ENCODE data around the gene PER2.
A peak's percentile ranks its signal among the peaks of the same experiment; 100 is the strongest.

The PER2 gene

GRCh38 chr2:238288650-238289573, 502 bp upstream of the PER2 start:
- TF ChIP-seq CTCF (IDR thresholded peaks at IDR 0.05; ENCODE audit: borderline replicate concordance, control extremely low read depth, extremely low read depth, insufficient read depth, missing control alignments): peak; percentile 31
- in situ Hi-C loops (cut with MboI; ENCODE audit: low sequenced_read_pairs, unreplicated experiment): no loop called here

GRCh38 chr2:238286987-238287736, 1.2 kb downstream of the PER2 start:
- in situ Hi-C loops (cut with MboI; ENCODE audit: low sequenced_read_pairs, unreplicated experiment): no loop called here
- TF ChIP-seq CTCF (IDR thresholded peaks at IDR 0.05; ENCODE audit: borderline replicate concordance, control extremely low read depth, extremely low read depth, insufficient read depth, missing control alignments): no peak
- DNase-seq (ENCODE audit: low spot score): no peak

More at GRCh38 chr2:238288650-238289573, 502 bp upstream of the PER2 start:
- DNase-seq (ENCODE audit: low spot score): peak; percentile 99

- no peak for DNase-seq (ENCODE audit: low spot score)
- no peak for TF ChIP-seq CTCF (IDR thresholded peaks at IDR 0.05; ENCODE audit: borderline replicate concordance, control extremely low read depth, extremely low read depth, insufficient read depth, missing control alignments)
- in situ Hi-C loops (cut with MboI; ENCODE audit: low sequenced_read_pairs, unreplicated experiment): no loop called here
Observed at GRCh38 chr2:238286551-238286950, 1.9 kb downstream of the PER2 start.

GRCh38 chr2:238286095-238286494, 2.3 kb downstream of the PER2 start:
- no peak for TF ChIP-seq CTCF (IDR thresholded peaks at IDR 0.05; ENCODE audit: borderline replicate concordance, control extremely low read depth, extremely low read depth, insufficient read depth, missing control alignments)
- in situ Hi-C loops (cut with MboI; ENCODE audit: low sequenced_read_pairs, unreplicated experiment): no loop called here
- no peak for DNase-seq (ENCODE audit: low spot score)

- DNase-seq (ENCODE audit: low spot score): no peak
- no peak for TF ChIP-seq CTCF (IDR thresholded peaks at IDR 0.05; ENCODE audit: borderline replicate concordance, control extremely low read depth, extremely low read depth, insufficient read depth, missing control alignments)
- in situ Hi-C loops (cut with MboI; ENCODE audit: low sequenced_read_pairs, unreplicated experiment): no loop called here
Observed at GRCh38 chr2:238285653-238286082, 2.7 kb downstream of the PER2 start.

GRCh38 chr2:238284802-238285515, 3.5 kb downstream of the PER2 start:
- DNase-seq (ENCODE audit: low spot score): no peak
- TF ChIP-seq CTCF (IDR thresholded peaks at IDR 0.05; ENCODE audit: borderline replicate concordance, control extremely low read depth, extremely low read depth, insufficient read depth, missing control alignments): no peak
- in situ Hi-C loops (cut with MboI; ENCODE audit: low sequenced_read_pairs, unreplicated experiment): no loop called here
